Uterus (tissue), 2 donors: ENCODE data around the gene GNB1.

ENCODE experiments used
- CTCF ChIP-seq, 4 experiments: fragments of 200-600 bp in 2 of 4; fragments of 450-650 bp in 2 of 4; sonication (generic) in 2 of 4; IDR thresholded peaks; one replicate each; pipeline ENCODE4 v1.5.1; 2016 to 2019; ENCODE audit warnings: antibody characterized with exemption in 4 of 4, mild to moderate bottlenecking in 2 of 4, moderate library complexity in 1 of 4
- POLR2A ChIP-seq, 2 donors: fragments of 450-650 bp; IDR thresholded peaks; one replicate each; pipeline ENCODE4 v1.6.1; 2016; ENCODE audit warnings: antibody characterized with exemption in 2 of 2, mild to moderate bottlenecking in 1 of 2, moderate library complexity in 1 of 2

- TF ChIP-seq CTCF (IDR thresholded peaks at IDR 0.05) (no peak), POLR2A (IDR thresholded peaks at IDR 0.05) (no peak)
These were observed 38.3 kb upstream of the GNB1 start for GRCh38 chr1:1929102-1929638.
